Measurements from ENCODE around the gene PKHD1.

- TF ChIP-seq CTCF (IDR thresholded peaks at IDR 0.05): no peak
- TF ChIP-seq POLR2A (IDR thresholded peaks at IDR 0.05): no peak
Observed at GRCh38 chr6:51913265-51913664, 174.1 kb downstream of the PKHD1 start.
